Neuronal stem cell (in vitro differentiated cells): Measurements from ENCODE around the gene HMGCS2.

Source experiments
- DNase-seq: peaks from one replicate; pipeline ENCODE4 v3.0.0-alpha.2; 2013; ENCODE audit warnings: low spot score
- H2AFZ ChIP-seq: one replicate; pipeline ENCODE4 v1.6.1; 2013; ENCODE audit warnings: mild to moderate bottlenecking, low read length, inconsistent platforms
- H2AK5ac ChIP-seq: 2 replicates; pipeline ENCODE4 v1.6.1; 2013; ENCODE audit warnings: low read depth, mild to moderate bottlenecking, inconsistent platforms, low read length, moderate library complexity, mixed read lengths
- H2BK120ac ChIP-seq: 2 replicates; pipeline ENCODE4 v1.6.1; 2013; ENCODE audit warnings: low read depth, mild to moderate bottlenecking, inconsistent platforms, low read length, moderate library complexity, mixed read lengths
- H2BK12ac ChIP-seq: one replicate; pipeline ENCODE4 v1.6.1; 2013; ENCODE audit warnings: low read length, inconsistent platforms
- H2BK15ac ChIP-seq: 2 replicates; pipeline ENCODE4 v1.6.1; 2013; ENCODE audit warnings: mild to moderate bottlenecking, low read length, inconsistent platforms, mixed read lengths
- H2BK5ac ChIP-seq: one replicate; pipeline ENCODE4 v1.6.1; 2013; ENCODE audit warnings: inconsistent platforms, mild to moderate bottlenecking, low read length, moderate library complexity
- H3K14ac ChIP-seq: one replicate; pipeline ENCODE4 v1.6.1; 2013; ENCODE audit warnings: low read length, inconsistent platforms
- H3K18ac ChIP-seq: 2 replicates; pipeline ENCODE4 v1.6.1; 2013; ENCODE audit warnings: low read length, inconsistent platforms
- H3K23ac ChIP-seq: 2 replicates; pipeline ENCODE4 v1.6.1; 2013; ENCODE audit warnings: low read depth, mild to moderate bottlenecking, mixed read lengths, low read length, inconsistent platforms; ENCODE audit not compliant: poor library complexity
- H3K27ac ChIP-seq: replicated peaks from 3 replicates; pipeline ENCODE4 v1.5.1; 2013; ENCODE audit warnings: low read length, inconsistent platforms
- H3K27me3 ChIP-seq, 3 experiments: 2 replicates each; pipeline ENCODE4 v1.6.1; 2013; ENCODE audit warnings: low read length in 3 of 3, mild to moderate bottlenecking in 2 of 3, inconsistent platforms in 1 of 3, low read depth in 1 of 3, mixed read lengths in 1 of 3, moderate library complexity in 1 of 3; ENCODE audit not compliant: control insufficient read depth in 3 of 3, insufficient read depth in 3 of 3
- H3K36me3 ChIP-seq, 2 donors: replicated peaks in 1 of 2; 2 replicates each; pipeline ENCODE4 v1.6.1; 2013; ENCODE audit warnings: low read length in 2 of 2; ENCODE audit not compliant: control insufficient read depth in 2 of 2, insufficient read depth in 2 of 2
- H3K4ac ChIP-seq: 2 replicates; pipeline ENCODE4 v1.6.1; 2013; ENCODE audit warnings: inconsistent platforms, mild to moderate bottlenecking, low read length, moderate library complexity
- H3K4me1 ChIP-seq, 2 donors: 1 replicate in 1 of 2; 2 replicates in 1 of 2; pipeline ENCODE4 v1.6.1; 2013; ENCODE audit warnings: low read length in 2 of 2, low read depth in 1 of 2; ENCODE audit not compliant: control insufficient read depth in 2 of 2, insufficient read depth in 1 of 2
- H3K4me2 ChIP-seq: one replicate; pipeline ENCODE4 v1.6.1; 2013; ENCODE audit warnings: mild to moderate bottlenecking, low read length, inconsistent platforms; ENCODE audit not compliant: insufficient read depth, poor library complexity, severe bottlenecking
- H3K4me3 ChIP-seq, 2 donors: 2 replicates each; pipeline ENCODE4 v1.5.1; 2013; ENCODE audit warnings: low read length in 2 of 2, mild to moderate bottlenecking in 2 of 2, inconsistent platforms in 1 of 2, moderate library complexity in 1 of 2
- H3K79me1 ChIP-seq: one replicate; pipeline ENCODE4 v1.6.1; 2013; ENCODE audit warnings: low read depth, mild to moderate bottlenecking, inconsistent platforms, low read length, moderate library complexity
- H3K9ac ChIP-seq: one replicate; pipeline ENCODE4 v1.6.1; 2013; ENCODE audit warnings: mild to moderate bottlenecking, low read depth, low read length, inconsistent platforms; ENCODE audit not compliant: poor library complexity
- H3K9me3 ChIP-seq, 2 donors: replicated peaks in 1 of 2; 2 replicates each; pipeline versions ENCODE3 to v1.6.1; 2013; ENCODE audit warnings: low read length in 2 of 2, mild to moderate bottlenecking in 2 of 2, inconsistent platforms in 1 of 2, low read depth in 1 of 2, mixed read lengths in 1 of 2, moderate library complexity in 1 of 2; ENCODE audit not compliant: control insufficient read depth in 2 of 2, insufficient read depth in 1 of 2
- H4K8ac ChIP-seq: one replicate; pipeline ENCODE4 v1.6.1; 2013; ENCODE audit warnings: low read depth, mild to moderate bottlenecking, inconsistent platforms, low read length, moderate library complexity
- H4K91ac ChIP-seq: one replicate; pipeline ENCODE4 v1.6.1; 2013; ENCODE audit warnings: low read length, low read depth, mild to moderate bottlenecking, inconsistent platforms; ENCODE audit not compliant: poor library complexity
- WGBS, 2 donors: extraction: QIAGEN DNeasy Blood & Tissue Kit; methylation state at CpG; one replicate each; pipeline ENCODE4 v1.1.7; 2013; ENCODE audit warnings: missing lambda C conversion rate in 2 of 2, mixed read lengths in 1 of 2; ENCODE audit not compliant: insufficient read length in 2 of 2, insufficient replicate concordance in 1 of 2; ENCODE audit errors: extremely low coverage in 2 of 2; 5-methylcytosine and 5-hydroxymethylcytosine counted together

HMGCS2 gene

GRCh38 chr1:119815361-119815760 is 46.7 kb upstream of the HMGCS2 start:
- no peak overlapping the region for H3K4me2 ChIP-seq
- no peaks in the 10 kb centered on the region for H3K27me3 ChIP-seq
- H3K4me3 ChIP-seq = no peak overlapping the region
- H2BK12ac ChIP-seq = no peak overlapping the region
- H3K9ac ChIP-seq = no peak overlapping the region
- no peak overlapping the region for H3K27ac ChIP-seq
- H4K91ac ChIP-seq = no peak overlapping the region
- H2BK120ac ChIP-seq = no peak overlapping the region
- H3K36me3 ChIP-seq = no peaks in the 10 kb centered on the region
- no peak overlapping the region for H3K18ac ChIP-seq
- WGBS, 2 donors = no CpG with 5 or more reads among the region's 3 CpGs
- H3K23ac ChIP-seq = no peak overlapping the region
- H3K4ac ChIP-seq = no peak overlapping the region
- no peak for DNase-seq
- H2AK5ac ChIP-seq = no peak overlapping the region
- no peaks in the 10 kb centered on the region for H3K9me3 ChIP-seq
- H3K14ac ChIP-seq = no peak overlapping the region
- no peak overlapping the region for H4K8ac ChIP-seq
- no peaks in the 10 kb centered on the region for H3K4me1 ChIP-seq
- H3K79me1 ChIP-seq = no peaks in the 10 kb centered on the region
- no peak overlapping the region for H2AFZ ChIP-seq
- H2BK5ac ChIP-seq = no peak overlapping the region
- no peak overlapping the region for H2BK15ac ChIP-seq

GRCh38 chr1:119814288-119814687 is 45.6 kb upstream of the HMGCS2 start:
- Histone ChIP-seq H3K36me3 (no peaks in the 10 kb centered on the region), H3K4me1 (no peaks in the 10 kb centered on the region), H2AFZ (no peak overlapping the region), H3K4me3 (no peak overlapping the region), H3K4me2 (no peak overlapping the region), H2BK120ac (no peak overlapping the region), H3K4ac (no peak overlapping the region), H3K18ac (no peak overlapping the region), H3K27me3 (no peaks in the 10 kb centered on the region), H4K8ac (no peak overlapping the region), H3K23ac (no peak overlapping the region), H2BK15ac (no peak overlapping the region), H2BK5ac (no peak overlapping the region), H3K27ac (no peak overlapping the region), H3K79me1 (no peaks in the 10 kb centered on the region), H3K9me3 (no peaks in the 10 kb centered on the region), H3K9ac (no peak overlapping the region), H4K91ac (no peak overlapping the region), H2AK5ac (no peak overlapping the region), H3K14ac (no peak overlapping the region), H2BK12ac (no peak overlapping the region)
- WGBS, 2 donors = no CpG with 5 or more reads among the region's 1 CpG
- no peak for DNase-seq

- no peak overlapping the region for H2BK5ac ChIP-seq
- no peak overlapping the region for H2BK15ac ChIP-seq
- WGBS, 2 donors = no CpG with 5 or more reads among the region's 2 CpGs
- H3K4me2 ChIP-seq = no peak overlapping the region
- H4K91ac ChIP-seq = no peak overlapping the region
- H3K9me3 ChIP-seq = no peaks in the 10 kb centered on the region
- no peak overlapping the region for H3K14ac ChIP-seq
- DNase-seq = no peak
- no peaks in the 10 kb centered on the region for H3K4me1 ChIP-seq
- no peak overlapping the region for H2AFZ ChIP-seq
- no peak overlapping the region for H3K18ac ChIP-seq
- H3K27ac ChIP-seq = no peak overlapping the region
- H2BK120ac ChIP-seq = no peak overlapping the region
- no peak overlapping the region for H3K9ac ChIP-seq
- no peak overlapping the region for H4K8ac ChIP-seq
- H3K79me1 ChIP-seq = no peaks in the 10 kb centered on the region
- H3K4ac ChIP-seq = no peak overlapping the region
- H3K4me3 ChIP-seq = no peak overlapping the region
- no peak overlapping the region for H3K23ac ChIP-seq
- peaks cover 0 to 3% (median 0%) of the 10 kb centered on the region in 3 experiments for H3K27me3 ChIP-seq
- no peaks in the 10 kb centered on the region for H3K36me3 ChIP-seq
- H2AK5ac ChIP-seq = no peak overlapping the region
- no peak overlapping the region for H2BK12ac ChIP-seq
These were observed 43.4 kb upstream of the HMGCS2 start for GRCh38 chr1:119811985-119812557.

GRCh38 chr1:119811387-119811786 is 42.7 kb upstream of the HMGCS2 start, which contains the start of gene REG4:
REG4 (minus strand) TSS chr1:119811460; CDS start chr1:119808769, 2,691 bp downstream.
- Histone ChIP-seq H2AK5ac (no peak within 1 kb of the TSS), H3K79me1 (no peaks in the 10 kb centered on the region), H3K14ac (no peak within 1 kb of the TSS), H3K4me2 (no peak within 1 kb of the TSS), H3K36me3 (no peaks in the 10 kb centered on the region), H4K91ac (no peak within 1 kb of the TSS), H2BK5ac (no peak within 1 kb of the TSS), H4K8ac (no peak within 1 kb of the TSS), H2BK12ac (no peak within 1 kb of the TSS), H2BK120ac (no peak within 1 kb of the TSS), H3K27me3 (peaks cover 0 to 3% (median 0%) of the 10 kb centered on the region in 3 experiments), H3K18ac (no peak within 1 kb of the TSS), H3K9me3 (no peaks in the 10 kb centered on the region), H2AFZ (no peak within 1 kb of the TSS), H3K23ac (no peak within 1 kb of the TSS), H3K9ac (no peak within 1 kb of the TSS), H3K4me1 (no peaks in the 10 kb centered on the region), H3K4me3 (no peak within 1 kb of the TSS), H3K27ac (no peak within 1 kb of the TSS), H2BK15ac (no peak within 1 kb of the TSS), H3K4ac (no peak within 1 kb of the TSS)
- DNase-seq = no peak
- WGBS, 2 donors = no CpG with 5 or more reads among the region's 7 CpGs
